Left colon (tissue), 2 donors: ENCODE measurements around the gene YES1. TPM values are rescaled to one million over a fixed set of nuclear protein-coding genes. Genes with fewer than 3 reads are reported as not detected.
"Not testable (repeated sequence)": the region's sequence is repeated elsewhere in the genome, so short reads cannot be mapped to it uniquely, and the experiment has no call there.

Experiments
- ATAC-seq: fragments of 200-7000 bp; cut with Tn5 transposase; one replicate; pipeline ENCODE4 v1.9.1; 2020; ENCODE audit warnings: mild to moderate bottlenecking, moderate library complexity
- DNase-seq, 2 donors: peaks; one replicate each; pipeline ENCODE4 v3.0.0-alpha.2; 2020
- intact Hi-C, 2 donors: fragments of 100-400 bp; cut with DNase I in 1 of 2; cut with micrococcal nuclease in 1 of 2; formaldehyde crosslinking; loops; one replicate each; pipeline versions ENCODE4 v1.11.2 to v1.14.0; 2022; cut with DNase I, micrococcal nuclease
- total RNA-seq, 2 donors: library from RNA; stranded (reverse); fragmentation: NEBNext Ultra II Directional; extraction: Animal tissue kit (Norgen Biotek cat#: 25700); gene quantifications; one replicate each; pipeline ENCODE4 v1.2.1, GENCODE V29; 2021
- donor health status: DM: no; HTN: no; CAD: no.
- donor health status: DM: yes; HTN: yes; CAD: no.

Gene YES1
- total RNA-seq, 2 donors from 2014 or later, result 64.7 to 74.6 TPM

GRCh38 chr18:709771-710170 is 102.3 kb downstream of the YES1 start:
- intact Hi-C loops, result no loop called here
- DNase-seq (no peak), ATAC-seq (no peak)

GRCh38 chr18:708096-708495 is 103.9 kb downstream of the YES1 start:
- ATAC-seq (no peak), DNase-seq (no peak)
- intact Hi-C loops, result no loop called here

- intact Hi-C loops, result no loop called here
- DNase-seq (no peak), ATAC-seq (no peak)
Observed at GRCh38 chr18:706405-706804, 105.6 kb downstream of the YES1 start.

GRCh38 chr18:703213-703967 is 108.7 kb downstream of the YES1 start:
- DNase-seq, result no peak
- ATAC-seq, result no peak
- intact Hi-C loops, result no loop called here

- ATAC-seq (no peak), DNase-seq (no peak)
Observed at GRCh38 chr18:697800-698199, 114.2 kb downstream of the YES1 start.

GRCh38 chr18:697012-697411 is 115.0 kb downstream of the YES1 start:
- no peak for ATAC-seq
- intact Hi-C loops, result no loop called here
- DNase-seq, result no peak

More at GRCh38 chr18:697800-698199, 114.2 kb downstream of the YES1 start:
- intact Hi-C loops, result no loop called here

GRCh38 chr18:693466-694187 is 118.4 kb downstream of the YES1 start:
- intact Hi-C loops, result no loop called here
- no peak for ATAC-seq
- DNase-seq, result no peak

GRCh38 chr18:692824-693223 is 119.2 kb downstream of the YES1 start:
- intact Hi-C loops, result no loop called here
- ATAC-seq (no peak), DNase-seq (no peak)

- intact Hi-C loops, result no loop called here
- peak; percentile 16 for ATAC-seq
- no peak for DNase-seq
Observed at GRCh38 chr18:688323-688722, 123.7 kb downstream of the YES1 start.

GRCh38 chr18:686339-687111 is 125.5 kb downstream of the YES1 start:
- no peak for ATAC-seq
- no peak for DNase-seq
- intact Hi-C loops, result no loop called here

- DNase-seq (no peak), ATAC-seq (no peak)
- intact Hi-C loops, result no loop called here
Observed at GRCh38 chr18:685438-685837, 126.6 kb downstream of the YES1 start.

- peak; percentile 11 for ATAC-seq
- intact Hi-C loops, result no loop called here
- no peak for DNase-seq
Observed at GRCh38 chr18:683531-683930, 128.5 kb downstream of the YES1 start.

- DNase-seq (no peak), ATAC-seq (peak; percentile 44)
- intact Hi-C loops, result no loop called here
Observed at GRCh38 chr18:682833-683232, 129.2 kb downstream of the YES1 start.

GRCh38 chr18:682416-682815 is 129.6 kb downstream of the YES1 start:
- DNase-seq, ATAC-seq, intact Hi-C loops: not testable (repeated sequence)

- DNase-seq, result no peak
- ATAC-seq, result no peak
Observed at GRCh38 chr18:681985-682384, 130.1 kb downstream of the YES1 start.

GRCh38 chr18:680392-680791 is 131.7 kb downstream of the YES1 start:
- intact Hi-C loops, result no loop called here
- ATAC-seq (no peak), DNase-seq (no peak)

More at GRCh38 chr18:681985-682384, 130.1 kb downstream of the YES1 start:
- intact Hi-C loops, result no loop called here

- intact Hi-C loops, result no loop called here
- no peak for DNase-seq
- ATAC-seq, result no peak
Observed at GRCh38 chr18:679516-679915, 132.5 kb downstream of the YES1 start.

- ATAC-seq (no peak), DNase-seq (no peak)
- intact Hi-C loops, result no loop called here
Observed at GRCh38 chr18:678482-679182, 133.4 kb downstream of the YES1 start.

GRCh38 chr18:677951-678381 is 134.1 kb downstream of the YES1 start:
- DNase-seq (no peak), ATAC-seq (no peak)
- intact Hi-C loops, result no loop called here
